GM12891 (cell line): ENCODE measurements around the gene WFDC9.
"Not testable (repeated sequence)": the region's sequence is repeated elsewhere in the genome, so short reads cannot be mapped to it uniquely, and the experiment has no call there.

Source experiments
- PAX5 ChIP-seq: IDR thresholded peaks from 2 replicates; pipeline ENCODE4 v1.6.1; 2011; ENCODE audit warnings: low read length, moderate library complexity, mild to moderate bottlenecking; ENCODE audit not compliant: insufficient read depth, severe bottlenecking
- POLR2A ChIP-seq: IDR thresholded peaks from 2 replicates; pipeline ENCODE4 v1.6.1; 2011; ENCODE audit warnings: low read depth, low read length, control low read depth
- POLR2AphosphoS5 ChIP-seq: IDR thresholded peaks from 2 replicates; pipeline ENCODE4 v1.6.1; 2011; ENCODE audit warnings: low read depth, low read length, control low read depth
- POU2F2 ChIP-seq: IDR thresholded peaks from 2 replicates; pipeline ENCODE4 v1.6.1; 2011; ENCODE audit warnings: low read depth, mild to moderate bottlenecking, control low read depth, low read length, moderate library complexity
- SPI1 ChIP-seq: IDR thresholded peaks from 2 replicates; pipeline ENCODE4 v1.6.1; 2011; ENCODE audit warnings: low read depth, low read length, control low read depth
- TAF1 ChIP-seq: IDR thresholded peaks from 2 replicates; pipeline ENCODE4 v1.6.1; 2011; ENCODE audit warnings: low read depth, low read length, control low read depth

DNA sequence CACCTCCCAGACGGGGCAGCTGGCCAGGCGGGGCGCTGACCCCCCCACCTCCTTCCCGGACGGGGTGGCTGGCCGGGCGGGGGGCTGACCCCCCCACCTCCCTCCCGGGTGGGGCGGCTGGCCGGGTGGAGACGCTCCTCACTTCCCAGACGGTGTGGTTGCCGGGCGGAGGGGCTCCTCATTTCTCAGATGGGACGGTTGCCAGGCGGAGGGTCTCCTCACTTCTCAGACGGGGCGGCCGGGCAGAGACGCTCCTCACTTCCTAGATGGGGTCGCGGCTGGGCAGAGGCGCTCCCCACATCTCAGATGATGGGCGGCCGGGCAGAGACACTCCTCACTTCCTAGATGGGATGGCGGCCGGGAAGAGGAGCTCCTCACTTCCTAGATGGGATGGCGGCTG, 14.8 kb upstream of the WFDC9 start:
- TF ChIP-seq POLR2A, POLR2AphosphoS5, TAF1, POU2F2, SPI1, PAX5: not testable (repeated sequence)
